HCT116 (cell line): ENCODE measurements around the gene CLDN12.

Source experiments
- CTCF ChIP-seq, 3 experiments: fragments of 200-600 bp in 1 of 3; sonication (generic) in 1 of 3; IDR thresholded peaks in 2 of 3; conservative IDR thresholded peaks in 1 of 3; 2 replicates each; pipeline ENCODE4 v1.5.1; 2012 to 2017; ENCODE audit warnings: low read depth in 2 of 3, low read length in 2 of 3, antibody characterized with exemption in 1 of 3, borderline replicate concordance in 1 of 3, control low read depth in 1 of 3, mild to moderate bottlenecking in 1 of 3, mixed read lengths in 1 of 3, mixed run types in 1 of 3, moderate library complexity in 1 of 3; ENCODE audit not compliant: insufficient read depth in 1 of 3
- EGR1 ChIP-seq: IDR thresholded peaks from 2 replicates; pipeline ENCODE4 v1.6.1; 2012; ENCODE audit warnings: low read depth
- EZH2 ChIP-seq: fragments of 200-600 bp; sonication (generic); IDR thresholded peaks from 2 replicates; pipeline ENCODE4 v1.6.1; 2017; ENCODE audit warnings: antibody characterized with exemption, mixed run types
- EZH2phosphoT487 ChIP-seq: fragments of 200-600 bp; IDR thresholded peaks from 2 replicates; pipeline ENCODE4 v1.6.1; 2018; ENCODE audit warnings: antibody characterized with exemption, borderline replicate concordance
- MAX ChIP-seq: IDR thresholded peaks from 2 replicates; pipeline ENCODE4 v1.6.1; 2012
- POLR2A ChIP-seq: IDR thresholded peaks from 2 replicates; pipeline ENCODE4 v1.7.0; 2011; ENCODE audit warnings: borderline replicate concordance; ENCODE audit not compliant: insufficient read depth, insufficient read length; ENCODE audit errors: extremely low read depth
- POLR2AphosphoS5 ChIP-seq: IDR thresholded peaks from 2 replicates; pipeline ENCODE4 v1.6.1; 2011; ENCODE audit warnings: mild to moderate bottlenecking, low read depth, low read length, moderate library complexity
- RAD21 ChIP-seq: IDR thresholded peaks from 2 replicates; pipeline ENCODE4 v1.6.1; 2012; ENCODE audit warnings: low read depth, mild to moderate bottlenecking
- SIN3A ChIP-seq: IDR thresholded peaks from 2 replicates; pipeline ENCODE4 v1.6.1; 2012; ENCODE audit warnings: low read depth
- SP1 ChIP-seq: IDR thresholded peaks from 2 replicates; pipeline ENCODE4 v1.6.1; 2012; ENCODE audit warnings: low read depth
- YY1 ChIP-seq: IDR thresholded peaks from 2 replicates; pipeline ENCODE4 v1.6.1; 2011; ENCODE audit warnings: low read length, low read depth, moderate library complexity, mild to moderate bottlenecking; ENCODE audit not compliant: insufficient replicate concordance; ENCODE audit errors: extremely low read depth
- ZNF274 ChIP-seq: fragments of 200-500 bp; sonication (Bioruptor generic); IDR thresholded peaks from 2 replicates; pipeline ENCODE4 v1.6.1; 2014; ENCODE audit warnings: mild to moderate bottlenecking, low read depth, low read length, inconsistent platforms

- TF ChIP-seq EZH2 (no peak), POLR2A (no peak), EZH2phosphoT487 (no peak), SP1 (no peak), RAD21 (no peak), EGR1 (no peak), YY1 (no peak), CTCF (IDR thresholded peaks at IDR 0.05 in 2 of 3, conservative IDR thresholded peaks at IDR 0.05 in 1 of 3; ENCODE audit: borderline replicate concordance in 1 of 3, insufficient read depth in 1 of 3, low read depth in 2 of 3, low read length in 2 of 3) (no peak), SIN3A (no peak), POLR2AphosphoS5 (no peak), ZNF274 (no peak), MAX (no peak)
Measured at GRCh38 chr7:90458104-90458503, 54.8 kb downstream of the CLDN12 start.
